Osteocyte (in vitro differentiated cells): ENCODE data around the gene CAMK2B. TPM values are rescaled to one million over a fixed set of nuclear protein-coding genes. Genes with fewer than 3 reads are reported as not detected.

Source experiments
- DNase-seq: peaks from one replicate; pipeline ENCODE4 v3.0.0; 2021; ENCODE audit warnings: mixed read lengths; ENCODE audit not compliant: unreplicated experiment; ENCODE audit errors: extremely low spot score
- H3K27ac Mint-ChIP-seq: one replicate; pipeline ENCODE4 v1.8.0; 2021; ENCODE audit warnings: mild to moderate bottlenecking, mixed read lengths; ENCODE audit not compliant: unreplicated experiment
- H3K27me3 Mint-ChIP-seq: one replicate; pipeline ENCODE4 v1.8.0; 2021; ENCODE audit warnings: mixed read lengths; ENCODE audit not compliant: unreplicated experiment
- H3K36me3 Mint-ChIP-seq: one replicate; pipeline ENCODE4 v1.8.0; 2021; ENCODE audit warnings: mixed read lengths; ENCODE audit not compliant: unreplicated experiment
- H3K4me1 Mint-ChIP-seq: one replicate; pipeline ENCODE4 v1.8.0; 2021; ENCODE audit warnings: mixed read lengths; ENCODE audit not compliant: unreplicated experiment
- H3K4me3 Mint-ChIP-seq: one replicate; pipeline ENCODE4 v1.8.0; 2021; ENCODE audit warnings: mild to moderate bottlenecking, moderate library complexity, mixed read lengths; ENCODE audit not compliant: unreplicated experiment
- H3K9me3 Mint-ChIP-seq: one replicate; pipeline ENCODE4 v1.8.0; 2021; ENCODE audit warnings: mixed read lengths; ENCODE audit not compliant: unreplicated experiment
- CTCF ChIP-seq: fragments of 200-600 bp; sonication (generic); IDR thresholded peaks from 2 replicates; pipeline ENCODE4 v1.5.0; 2021; ENCODE audit warnings: antibody characterized with exemption, mild to moderate bottlenecking, moderate library complexity
- total RNA-seq: library from RNA; stranded (reverse); gene quantifications from 2 replicates; pipeline ENCODE4 v1.2.1, GENCODE V29; 2021

CAMK2B gene
- total RNA-seq, 1 donor from 2014 or later: not detected

- Mint-ChIP-seq H3K27ac (no peak overlapping the region), H3K9me3 (no peaks in the 10 kb centered on the region), H3K4me1 (no peaks in the 10 kb centered on the region), H3K4me3 (no peak overlapping the region), H3K36me3 (no peaks in the 10 kb centered on the region), H3K27me3 (no peaks in the 10 kb centered on the region)
- no peak for DNase-seq
- no peak for TF ChIP-seq CTCF
These were observed 75.7 kb downstream of the CAMK2B start for GRCh38 chr7:44249639-44250234.

GRCh38 chr7:44247868-44248651, 77.3 kb downstream of the CAMK2B start:
- no peaks in the 10 kb centered on the region for H3K27me3 Mint-ChIP-seq
- no peak for DNase-seq
- no peaks in the 10 kb centered on the region for H3K9me3 Mint-ChIP-seq
- H3K4me1 Mint-ChIP-seq: no peaks in the 10 kb centered on the region
- TF ChIP-seq CTCF: no peak
- no peak overlapping the region for H3K4me3 Mint-ChIP-seq
- no peak overlapping the region for H3K27ac Mint-ChIP-seq
- no peaks in the 10 kb centered on the region for H3K36me3 Mint-ChIP-seq

GRCh38 chr7:44246396-44247113, 78.8 kb downstream of the CAMK2B start:
- no peak for TF ChIP-seq CTCF
- no peak for DNase-seq
- Mint-ChIP-seq H3K27ac (no peak overlapping the region), H3K4me3 (no peak overlapping the region), H3K4me1 (no peaks in the 10 kb centered on the region), H3K36me3 (no peaks in the 10 kb centered on the region), H3K9me3 (no peaks in the 10 kb centered on the region), H3K27me3 (no peaks in the 10 kb centered on the region)

GRCh38 chr7:44244282-44244681, 81.1 kb downstream of the CAMK2B start:
- Mint-ChIP-seq H3K4me1 (no peaks in the 10 kb centered on the region), H3K36me3 (no peaks in the 10 kb centered on the region), H3K9me3 (no peaks in the 10 kb centered on the region), H3K4me3 (no peak overlapping the region), H3K27ac (no peak overlapping the region), H3K27me3 (no peaks in the 10 kb centered on the region)
- no peak for DNase-seq
- TF ChIP-seq CTCF: peak; percentile 44

GRCh38 chr7:44242091-44242490, 83.3 kb downstream of the CAMK2B start:
- Mint-ChIP-seq H3K9me3 (no peaks in the 10 kb centered on the region), H3K4me3 (no peak overlapping the region), H3K4me1 (no peaks in the 10 kb centered on the region), H3K27me3 (no peaks in the 10 kb centered on the region), H3K36me3 (no peaks in the 10 kb centered on the region), H3K27ac (no peak overlapping the region)
- no peak for TF ChIP-seq CTCF
- DNase-seq: no peak
